Astrocyte of the hippocampus (primary cell): Measurements from ENCODE around the gene FAM98B.
"Not testable (repeated sequence)": the region's sequence is repeated elsewhere in the genome, so short reads cannot be mapped to it uniquely, and the experiment has no call there.

Source experiments
- DNase-seq: peaks from one replicate; pipeline ENCODE4 v3.0.0; 2011; ENCODE audit warnings: low read depth, low spot score

Gene FAM98B

DNA sequence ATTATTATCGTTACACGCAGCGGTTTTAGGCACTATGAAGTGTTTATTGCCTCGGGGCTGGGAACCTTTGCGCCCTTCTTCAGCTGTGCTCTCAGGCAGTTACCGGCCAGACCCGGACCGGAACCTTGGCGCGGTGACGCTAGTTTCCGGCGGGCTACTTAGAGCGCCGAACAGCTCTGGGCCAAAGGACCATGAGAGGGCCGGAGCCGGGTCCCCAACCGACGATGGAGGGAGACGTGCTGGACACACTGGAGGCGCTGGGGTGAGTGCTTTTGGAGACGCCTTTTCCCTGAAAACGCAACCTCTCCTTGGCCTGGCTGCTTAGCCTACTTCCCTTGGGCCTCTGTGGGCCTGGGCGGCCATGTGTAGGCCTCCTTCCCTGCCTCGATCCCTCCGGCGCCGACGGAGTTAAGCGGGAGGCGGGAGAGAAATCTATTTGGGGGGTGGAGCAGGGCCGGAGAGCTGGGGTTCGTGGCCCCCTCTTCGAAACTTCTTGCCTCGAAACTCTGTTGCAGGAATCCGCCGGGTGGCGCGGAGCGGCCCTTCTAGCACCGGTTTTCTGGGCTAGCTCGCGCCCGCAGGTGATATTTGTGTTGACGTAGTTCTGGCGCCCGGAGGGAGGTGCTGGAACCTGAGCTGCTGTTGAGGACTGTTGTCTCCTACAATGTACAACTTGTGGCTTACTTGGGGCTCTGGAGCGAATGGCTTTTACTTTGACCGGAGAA, at the start of gene FAM98B:
TSS of gene FAM98B (plus strand) at position 157 of the 725 bp plus-strand sequence. CDS start at position 192, 35 bp downstream.
- peak; percentile 96 for DNase-seq

GRCh38 chr15:38406436-38406835, 47.5 kb upstream of the FAM98B start:
- no peak for DNase-seq

- DNase-seq = no peak
These were observed 45.4 kb upstream of the FAM98B start for GRCh38 chr15:38408576-38408975.

- DNase-seq = no peak
These were observed 42.0 kb upstream of the FAM98B start for GRCh38 chr15:38411902-38412301.

DNA sequence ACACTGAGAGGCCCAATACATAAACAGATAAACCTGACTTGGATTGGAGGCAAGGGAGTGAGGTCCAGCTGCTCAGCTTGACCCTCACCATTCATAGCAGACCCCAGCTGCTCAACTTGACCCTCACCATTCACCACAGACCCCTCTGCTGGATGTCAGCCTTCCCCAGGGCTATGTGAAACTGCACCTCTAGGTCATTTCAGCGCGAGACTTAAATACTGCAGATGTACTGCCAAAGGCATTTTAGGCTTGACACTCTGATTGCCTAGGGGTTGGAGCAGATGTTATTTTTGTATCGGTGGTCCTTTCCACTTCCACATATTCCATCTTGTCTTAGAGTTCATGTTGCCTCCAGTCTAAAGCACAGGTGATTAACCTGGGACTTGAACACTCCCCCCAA, 41.5 kb upstream of the FAM98B start:
- DNase-seq = no peak

DNA sequence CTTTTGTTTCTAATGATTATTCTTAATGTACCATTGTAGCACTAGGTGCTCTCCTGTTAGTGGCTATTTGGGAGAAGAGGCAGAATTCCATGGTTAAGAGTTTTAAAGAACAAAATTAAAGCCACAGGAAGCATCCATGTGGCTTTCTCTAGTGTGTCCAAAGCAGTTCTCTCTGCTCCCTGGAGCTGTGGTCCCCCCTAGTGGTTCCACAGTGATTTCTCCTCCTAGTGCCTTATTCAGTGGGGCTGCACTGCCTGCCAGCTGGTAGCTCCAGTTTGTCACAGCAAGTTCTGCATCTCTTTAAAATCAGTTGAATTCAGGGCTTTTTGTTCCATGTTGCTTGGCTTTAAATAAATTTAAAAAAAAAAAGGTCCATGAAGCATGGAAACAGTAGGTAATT, 39.6 kb upstream of the FAM98B start:
- DNase-seq = peak; percentile 87

DNA sequence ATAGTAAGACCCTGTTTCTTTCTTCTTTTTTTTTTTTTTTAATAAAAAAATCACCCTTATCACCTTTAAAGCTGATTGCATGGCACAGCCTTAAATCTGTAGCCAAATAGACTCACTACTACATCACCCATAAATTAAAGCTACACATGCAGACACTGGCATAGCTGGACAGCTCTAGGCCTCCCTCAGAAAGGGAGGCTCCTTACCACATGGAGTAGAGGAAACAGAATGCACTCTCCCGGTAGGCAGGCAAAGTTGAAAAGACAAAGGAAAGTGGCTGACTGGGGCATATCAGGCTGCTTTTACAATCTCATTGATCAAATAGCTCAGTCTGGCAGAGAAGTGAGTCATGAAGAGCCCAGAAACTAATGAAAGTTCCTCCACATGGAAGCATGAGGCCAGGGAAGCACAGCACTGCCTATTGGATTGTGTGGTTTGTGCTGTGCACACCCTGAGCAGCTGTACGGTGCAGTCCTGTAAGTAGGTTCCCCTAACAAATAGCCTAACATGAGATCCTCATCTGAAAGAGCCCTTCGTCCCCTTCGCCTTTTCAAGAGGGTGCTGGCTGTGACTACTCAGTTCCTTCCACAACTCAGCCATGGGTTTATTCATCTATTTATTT, 32.7 kb upstream of the FAM98B start:
- no peak for DNase-seq

- no peak for DNase-seq
These were observed 29.8 kb upstream of the FAM98B start for GRCh38 chr15:38424101-38424552.

- DNase-seq = no peak
These were observed 28.7 kb upstream of the FAM98B start for GRCh38 chr15:38425269-38425668.

DNA sequence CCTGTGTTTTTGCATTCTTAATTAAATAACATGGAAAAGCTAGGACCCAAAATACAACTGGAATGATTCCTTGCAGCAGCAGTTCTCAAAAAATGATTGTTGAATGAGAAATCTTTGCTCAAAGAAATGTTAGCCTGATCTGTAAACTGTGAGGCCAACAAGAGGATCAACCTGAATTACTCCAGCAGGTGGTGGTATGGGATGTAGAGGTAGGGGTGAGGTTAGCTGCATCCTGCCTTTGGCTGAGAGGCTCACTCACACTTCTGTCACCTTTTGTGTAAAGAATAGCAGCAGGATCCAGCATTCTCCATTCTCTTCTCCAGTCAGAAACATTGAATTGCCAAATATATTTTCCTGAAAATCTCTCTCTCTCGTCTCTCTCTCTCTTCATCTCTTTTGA, 26.5 kb upstream of the FAM98B start:
- no peak for DNase-seq

GRCh38 chr15:38430106-38430760, 23.7 kb upstream of the FAM98B start:
- DNase-seq = no peak

DNA sequence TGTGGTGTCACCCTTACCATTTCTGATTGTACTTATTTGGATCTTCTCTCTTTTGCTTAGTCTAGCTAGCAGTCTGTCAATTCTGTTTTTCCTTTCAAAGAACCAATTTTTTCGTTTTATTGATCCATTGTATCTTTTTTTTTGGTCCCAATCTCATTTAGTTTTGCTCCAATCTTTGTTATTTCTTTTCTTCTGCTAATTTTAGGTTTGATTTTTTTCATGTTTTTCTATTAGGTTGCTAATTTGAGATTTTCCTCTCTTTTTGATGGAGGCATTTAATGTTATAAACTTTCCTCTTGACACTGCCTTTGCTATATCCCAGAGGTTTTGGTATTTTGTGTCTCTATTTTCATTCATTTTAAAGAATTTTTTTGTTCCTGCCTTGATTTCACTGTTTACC, 16.9 kb upstream of the FAM98B start:
- DNase-seq = no peak

- not testable (repeated sequence) for DNase-seq
These were observed 16.3 kb upstream of the FAM98B start for GRCh38 chr15:38437603-38438002.

DNA sequence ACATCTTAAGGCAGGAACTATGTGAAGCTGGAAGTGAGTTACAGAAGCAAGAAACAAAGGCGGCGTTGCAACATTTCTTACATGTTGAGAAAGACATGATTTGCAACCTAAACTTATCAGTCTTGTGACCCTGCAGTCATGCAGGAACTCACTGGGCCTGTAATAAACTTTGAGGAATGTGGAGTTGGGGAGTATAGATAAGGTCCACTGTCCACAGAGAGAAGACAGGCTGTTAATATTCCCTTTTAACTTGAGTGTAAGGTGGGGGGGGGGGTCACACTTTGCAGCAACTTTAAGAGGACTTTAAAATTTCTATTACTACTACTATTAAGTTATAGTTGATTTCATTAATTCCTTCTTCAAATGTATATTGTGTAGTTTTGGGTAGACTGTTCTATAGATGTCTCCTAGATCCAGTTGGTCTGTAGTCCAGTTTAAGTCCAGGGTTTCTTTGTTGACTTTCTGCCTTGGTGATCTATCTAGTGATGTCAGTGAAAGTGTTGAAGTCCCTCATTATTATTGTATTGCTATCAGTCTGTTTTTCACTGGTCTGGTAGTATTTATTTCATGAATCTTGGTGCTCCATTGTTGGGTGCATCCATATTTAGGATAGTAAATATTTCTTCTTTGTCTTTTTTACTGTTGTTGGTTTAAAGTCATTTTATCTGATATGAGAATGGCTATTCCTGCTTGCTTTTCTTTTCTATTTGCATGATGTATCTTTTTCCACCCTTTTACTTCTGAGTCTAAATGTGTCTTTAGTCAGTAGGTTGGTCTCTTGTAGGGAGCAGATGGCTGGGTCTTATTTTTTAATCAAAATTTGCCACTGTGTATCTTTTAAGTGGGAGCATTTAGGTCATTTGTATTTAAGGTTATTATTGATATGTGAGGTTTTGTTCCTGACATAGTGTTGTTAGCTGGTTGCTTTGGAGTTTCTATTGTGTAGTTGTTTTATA, 15.6 kb upstream of the FAM98B start:
- no peak for DNase-seq

DNA sequence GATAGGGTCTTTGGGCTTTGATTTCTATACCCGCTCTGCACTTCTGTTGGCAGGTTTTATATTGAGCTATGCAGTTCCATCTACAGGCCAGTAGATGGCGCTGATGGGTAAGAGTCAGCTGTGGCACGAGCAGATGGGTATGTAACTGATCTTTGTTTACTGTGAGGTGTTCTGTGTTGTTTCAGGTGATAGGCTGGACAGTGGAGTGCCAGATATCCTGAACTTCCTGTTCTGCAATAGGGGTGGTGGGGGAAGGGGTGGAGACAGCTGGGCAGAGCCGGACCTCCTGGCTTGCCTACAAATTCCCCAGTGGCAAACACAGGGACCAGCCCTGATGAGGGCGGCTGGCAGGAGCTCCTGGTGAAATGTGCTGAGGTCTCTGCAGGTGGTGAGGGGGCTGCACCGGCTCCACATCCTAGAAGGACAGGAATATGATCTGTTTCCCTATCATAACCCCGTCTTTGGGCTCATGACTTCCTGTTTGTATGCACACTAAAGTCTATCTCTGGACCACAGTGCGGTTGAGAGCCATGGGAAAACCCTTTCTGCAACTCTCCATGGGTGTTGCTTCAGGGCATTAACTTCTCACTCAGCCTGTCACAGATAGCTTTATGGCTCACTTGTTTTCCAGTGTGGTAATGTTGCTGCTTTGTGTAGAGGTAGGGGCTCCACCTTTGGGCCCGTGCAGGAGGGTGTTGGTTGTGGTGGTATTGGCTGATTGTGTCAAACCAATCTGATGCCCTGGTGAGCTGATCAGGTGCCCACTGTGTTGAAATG, 13.4 kb upstream of the FAM98B start:
- DNase-seq = peak; percentile 80

GRCh38 chr15:38441130-38441519, 12.8 kb upstream of the FAM98B start:
- DNase-seq = no peak

DNA sequence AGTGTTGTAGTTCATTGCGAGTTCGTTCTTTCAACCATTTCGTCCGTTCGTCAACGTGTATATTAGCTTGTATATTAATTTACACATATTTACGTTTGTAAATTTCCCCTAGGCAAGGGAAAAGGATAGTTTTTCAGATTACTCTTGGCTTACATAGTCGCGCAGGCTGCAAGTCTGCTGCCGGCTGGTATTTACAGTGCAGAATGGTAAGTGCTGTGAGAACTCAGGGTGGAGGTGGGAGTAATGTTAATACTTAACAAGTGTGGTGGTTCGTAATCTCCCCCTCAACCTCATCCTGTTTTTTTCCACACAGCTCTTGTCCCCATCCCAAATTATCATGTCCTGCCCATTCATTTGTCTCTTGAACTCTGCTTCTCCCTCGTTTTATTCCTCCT, 766 bp downstream of the FAM98B start:
- DNase-seq = no peak

DNA sequence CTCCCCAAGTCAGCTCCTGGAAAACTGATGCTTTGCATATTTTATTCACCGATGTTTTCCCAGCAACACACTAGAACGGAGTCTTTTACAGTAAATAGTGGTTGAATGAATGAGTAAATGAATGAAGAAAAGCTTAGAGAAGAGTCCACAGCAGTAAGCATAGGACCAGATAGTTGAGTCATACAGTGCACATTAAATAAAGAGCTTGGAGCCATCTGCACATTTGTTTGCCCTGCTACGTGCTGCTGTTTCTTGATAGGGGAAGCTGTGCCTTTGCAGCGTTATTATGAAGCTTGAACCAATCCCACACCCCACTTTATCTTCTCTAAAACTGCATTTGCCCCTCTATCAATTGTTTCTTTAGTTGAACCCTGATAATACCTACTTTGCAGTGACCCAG, 1.2 kb downstream of the FAM98B start:
- DNase-seq = no peak

GRCh38 chr15:38458646-38459045, 4.7 kb downstream of the FAM98B start:
- no peak for DNase-seq

- no peak for DNase-seq
These were observed 5.6 kb downstream of the FAM98B start for GRCh38 chr15:38459480-38459879.

DNA sequence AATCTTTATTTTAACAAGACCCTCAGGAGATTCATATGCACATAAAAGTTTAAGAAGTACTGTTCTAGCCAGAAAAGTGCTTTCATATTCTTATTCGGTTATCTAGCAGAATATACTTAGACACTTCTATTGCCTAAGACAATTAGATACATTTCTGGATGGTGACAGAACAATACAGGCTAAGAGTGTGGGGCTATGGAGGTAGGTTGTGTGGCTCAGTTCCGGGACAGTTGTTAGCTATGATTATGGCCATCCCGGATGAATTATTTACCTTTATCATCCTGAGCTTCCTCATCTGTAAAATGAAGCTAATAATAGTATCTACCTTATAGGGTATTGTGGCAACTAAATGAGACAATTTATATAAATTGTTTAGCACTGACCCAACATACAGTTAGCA, 6.6 kb downstream of the FAM98B start:
- DNase-seq = no peak
